ENCODE data around the gene GPR89B.
"Not testable (repeated sequence)": the region's sequence is repeated elsewhere in the genome, so short reads cannot be mapped to it uniquely, and the experiment has no call there.

The GPR89B gene

DNA sequence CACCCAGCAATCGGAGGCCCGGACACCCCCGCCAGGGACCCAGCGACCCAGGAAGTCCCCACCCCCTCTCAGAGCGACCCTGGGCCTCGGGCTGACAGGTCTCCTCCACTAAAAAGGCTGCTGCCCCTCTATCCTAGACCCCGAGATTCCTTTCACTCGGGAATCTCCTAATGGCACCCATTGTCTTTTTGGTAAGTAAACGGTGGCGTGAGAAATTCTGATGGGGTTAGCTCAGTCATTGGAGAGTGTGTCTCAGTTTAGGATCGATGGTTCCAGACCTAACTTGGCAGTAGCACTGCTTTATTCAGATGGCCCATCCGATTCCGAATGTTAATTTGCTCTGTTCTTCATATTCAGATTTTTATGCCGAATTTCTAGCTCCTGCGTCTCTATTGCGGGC is 104.9 kb downstream of the GPR89B start:
- not testable (repeated sequence) for DNase-seq

DNA sequence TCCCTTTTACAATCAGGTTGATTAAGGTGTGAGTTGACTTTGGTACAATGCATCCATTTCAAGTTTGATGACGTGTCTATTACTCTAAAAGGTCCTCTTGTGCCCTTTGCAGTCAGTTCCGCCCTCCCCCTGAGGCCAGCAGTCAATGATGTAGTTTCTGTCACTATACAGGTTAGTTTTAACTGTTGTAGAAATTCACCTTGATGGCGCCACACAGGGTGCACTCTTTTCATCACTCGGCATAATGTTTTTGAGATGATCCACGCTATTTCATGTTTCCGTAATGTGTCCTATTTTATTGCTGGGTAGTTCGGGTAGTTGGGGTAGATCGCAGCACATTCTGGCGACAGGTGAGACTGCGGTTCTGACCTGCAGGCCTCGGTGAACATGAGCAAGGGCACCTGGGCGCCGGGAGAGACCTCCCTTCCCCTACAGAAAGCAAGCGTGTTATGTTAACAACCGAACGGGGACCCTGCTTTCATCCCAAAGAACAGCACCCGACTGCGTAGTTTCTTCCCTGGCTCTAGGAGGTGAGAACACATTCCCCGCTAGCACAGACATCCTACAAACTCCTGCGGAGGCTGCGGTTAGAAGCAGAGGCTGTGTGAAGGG is 109.7 kb downstream of the GPR89B start:
- DNase-seq: not testable (repeated sequence)

DNA sequence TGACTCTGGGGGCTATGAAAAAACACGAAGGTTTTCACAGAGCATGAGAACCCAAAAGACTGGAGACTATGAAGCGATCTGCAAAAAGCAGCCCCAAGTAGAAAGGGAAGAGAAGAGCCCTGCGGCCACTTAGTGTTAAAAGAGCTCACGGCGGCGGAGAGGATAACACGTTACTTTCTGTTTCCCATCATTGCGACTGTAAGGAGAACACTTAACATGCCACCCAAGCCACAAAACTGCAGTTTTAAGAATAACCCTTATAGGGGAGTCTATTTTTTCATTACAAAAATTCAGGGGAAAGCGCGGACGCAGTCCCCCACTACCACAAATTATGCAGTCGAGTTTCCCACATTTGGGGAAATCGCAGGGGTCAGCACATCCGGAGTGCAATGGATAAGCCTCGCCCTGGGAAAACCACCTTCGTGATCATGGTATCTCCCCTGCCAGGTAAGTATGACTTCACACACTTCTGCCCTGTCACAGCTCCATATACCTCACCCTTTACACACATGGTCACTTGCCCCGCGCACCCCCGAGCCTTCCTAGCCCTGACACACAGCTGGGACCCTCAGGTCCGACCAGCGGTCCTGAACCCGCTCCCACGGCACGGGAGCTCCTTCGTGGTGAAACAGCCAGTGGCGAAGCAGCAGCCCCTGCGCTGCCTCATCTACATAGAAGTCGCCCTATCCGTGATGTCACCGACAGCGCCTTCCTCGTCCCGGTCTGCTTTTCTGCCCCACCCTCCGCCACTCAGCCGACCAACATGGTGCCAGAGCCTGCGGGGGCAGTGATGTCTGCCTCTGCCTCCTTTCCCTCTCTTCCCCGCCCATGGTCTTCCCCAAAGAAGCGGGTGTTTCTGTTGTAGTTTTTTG is 110.5 kb downstream of the GPR89B start:
- DNase-seq: not testable (repeated sequence)
